H9 (cell line): ENCODE data around the gene TBC1D3L. TPM values are rescaled to one million over a fixed set of nuclear protein-coding genes. Genes with fewer than 3 reads are reported as not detected.
"Not testable (repeated sequence)": the region's sequence is repeated elsewhere in the genome, so short reads cannot be mapped to it uniquely, and the experiment has no call there.

Experiments
- DNase-seq: peaks from one replicate; pipeline ENCODE4 v3.0.0-alpha.2; 2017
- H2AFZ ChIP-seq: one replicate; pipeline ENCODE4 v1.6.1; 2013; ENCODE audit warnings: mild to moderate bottlenecking, low read length, control low read depth, moderate library complexity
- H2AK5ac ChIP-seq: 2 replicates; pipeline ENCODE4 v1.6.1; 2013; ENCODE audit warnings: low read length, control low read depth, mixed read lengths; ENCODE audit not compliant: insufficient read length
- H2BK120ac ChIP-seq: one replicate; pipeline ENCODE4 v1.6.1; 2013; ENCODE audit warnings: low read depth, mild to moderate bottlenecking, low read length, control low read depth, inconsistent platforms; ENCODE audit not compliant: poor library complexity, severe bottlenecking
- H2BK12ac ChIP-seq: 2 replicates; pipeline ENCODE4 v1.6.1; 2013; ENCODE audit warnings: low read length, control low read depth, mixed read lengths, low read depth; ENCODE audit not compliant: insufficient read length
- H2BK15ac ChIP-seq: 2 replicates; pipeline ENCODE4 v1.6.1; 2013; ENCODE audit warnings: low read depth, low read length, control low read depth
- H2BK20ac ChIP-seq: one replicate; pipeline ENCODE4 v1.6.1; 2013; ENCODE audit warnings: low read depth, mild to moderate bottlenecking, low read length, control low read depth, inconsistent platforms; ENCODE audit not compliant: poor library complexity, severe bottlenecking
- H2BK5ac ChIP-seq: 2 replicates; pipeline ENCODE4 v1.6.1; 2013; ENCODE audit warnings: low read length, control low read depth, mixed read lengths; ENCODE audit not compliant: insufficient read length
- H3K14ac ChIP-seq: 2 replicates; pipeline ENCODE4 v1.6.1; 2013; ENCODE audit warnings: low read length, control low read depth; ENCODE audit not compliant: insufficient read depth
- H3K18ac ChIP-seq: 2 replicates; pipeline ENCODE4 v1.6.1; 2013; ENCODE audit warnings: low read depth, mild to moderate bottlenecking, mixed read lengths, low read length, control low read depth; ENCODE audit not compliant: insufficient read length
- H3K23ac ChIP-seq: 2 replicates; pipeline ENCODE4 v1.6.1; 2013; ENCODE audit warnings: low read length, control low read depth, mixed read lengths, low read depth; ENCODE audit not compliant: insufficient read length
- H3K23me2 ChIP-seq: 2 replicates; pipeline ENCODE4 v1.6.1; 2013; ENCODE audit warnings: low read depth, mild to moderate bottlenecking, mixed read lengths, low read length, control low read depth; ENCODE audit not compliant: insufficient read length, poor library complexity, severe bottlenecking
- H3K27ac ChIP-seq: 2 replicates; pipeline ENCODE4 v1.5.1; 2013; ENCODE audit warnings: low read length, control low read depth, mixed read lengths, low read depth; ENCODE audit not compliant: insufficient read length
- H3K27me3 ChIP-seq: 2 replicates; pipeline ENCODE4 v1.6.1; 2013; ENCODE audit warnings: low read length, control low read depth, inconsistent platforms; ENCODE audit not compliant: insufficient read depth
- H3K4ac ChIP-seq: 2 replicates; pipeline ENCODE4 v1.6.1; 2013; ENCODE audit warnings: low read depth, mild to moderate bottlenecking, control low read depth, inconsistent platforms, low read length, moderate library complexity
- H3K4me1 ChIP-seq: 2 replicates; pipeline ENCODE4 v1.6.1; 2013; ENCODE audit warnings: low read length, control low read depth, inconsistent platforms; ENCODE audit not compliant: insufficient read depth
- H3K4me2 ChIP-seq: 2 replicates; pipeline ENCODE4 v1.6.1; 2013; ENCODE audit warnings: low read length, control low read depth, mixed read lengths; ENCODE audit not compliant: insufficient read length, insufficient read depth
- H3K56ac ChIP-seq: 2 replicates; pipeline ENCODE4 v1.6.1; 2013; ENCODE audit warnings: low read depth, mild to moderate bottlenecking, mixed read lengths, low read length, control low read depth; ENCODE audit not compliant: insufficient read length
- H3K79me1 ChIP-seq: 2 replicates; pipeline ENCODE4 v1.6.1; 2013; ENCODE audit warnings: low read depth, mild to moderate bottlenecking, moderate library complexity, low read length, control low read depth, inconsistent platforms; ENCODE audit not compliant: insufficient read depth, poor library complexity, severe bottlenecking
- H3K79me2 ChIP-seq: 2 replicates; pipeline ENCODE4 v1.6.1; 2013; ENCODE audit warnings: low read length, control low read depth, inconsistent platforms; ENCODE audit not compliant: insufficient read depth
- H3K9ac ChIP-seq: 2 replicates; pipeline ENCODE4 v1.6.1; 2013; ENCODE audit warnings: low read length, control low read depth, mixed read lengths; ENCODE audit not compliant: insufficient read length; ENCODE audit errors: extremely low read depth
- H3K9me3 ChIP-seq: one replicate; pipeline ENCODE4 v1.6.1; 2013; ENCODE audit warnings: low read depth, low read length, inconsistent platforms; ENCODE audit not compliant: control insufficient read depth
- H3T11ph ChIP-seq: one replicate; pipeline ENCODE4 v1.6.1; 2013; ENCODE audit warnings: mild to moderate bottlenecking, low read length, control low read depth, inconsistent platforms
- H4K20me1 ChIP-seq: one replicate; pipeline ENCODE4 v1.6.1; 2013; ENCODE audit not compliant: control insufficient read depth, insufficient read length, insufficient read depth
- H4K5ac ChIP-seq: 2 replicates; pipeline ENCODE4 v1.6.1; 2013; ENCODE audit warnings: low read depth, mild to moderate bottlenecking, mixed read lengths, low read length, control low read depth; ENCODE audit not compliant: insufficient read length
- H4K8ac ChIP-seq: replicated peaks from 2 replicates; pipeline ENCODE4 v1.6.1; 2013; ENCODE audit warnings: low read length, control low read depth, mixed read lengths, low read depth; ENCODE audit not compliant: insufficient read length
- H4K91ac ChIP-seq: 2 replicates; pipeline ENCODE4 v1.6.1; 2013; ENCODE audit warnings: low read depth, mild to moderate bottlenecking, moderate library complexity, mixed read lengths, low read length, control low read depth; ENCODE audit not compliant: insufficient read length
- H3K27ac Mint-ChIP-seq, 3 experiments: 2 replicates in 2 of 3; 3 replicates in 1 of 3; pipeline ENCODE4 v1.8.0; 2020 to 2021; ENCODE audit warnings: mixed read lengths in 3 of 3, mild to moderate bottlenecking in 1 of 3, moderate library complexity in 1 of 3
- H3K27me3 Mint-ChIP-seq: 2 replicates; pipeline ENCODE4 v1.8.0; 2021; ENCODE audit warnings: low read depth, mild to moderate bottlenecking, moderate library complexity, mixed read lengths
- H3K36me3 Mint-ChIP-seq, 3 experiments: 2 replicates in 2 of 3; 3 replicates in 1 of 3; pipeline ENCODE4 v1.8.0; 2020 to 2021; ENCODE audit warnings: low read depth in 3 of 3, mixed read lengths in 3 of 3; ENCODE audit not compliant: insufficient read depth in 1 of 3
- H3K4me1 Mint-ChIP-seq, 2 experiments: 2 replicates each; pipeline ENCODE4 v1.8.0; 2020; ENCODE audit warnings: mixed read lengths in 2 of 2
- H3K4me3 Mint-ChIP-seq, 2 experiments: 2 replicates in 1 of 2; 3 replicates in 1 of 2; pipeline ENCODE4 v1.8.0; 2020 to 2021; ENCODE audit warnings: mild to moderate bottlenecking in 2 of 2, mixed read lengths in 2 of 2, moderate library complexity in 1 of 2
- H3K9me3 Mint-ChIP-seq, 2 experiments: 2 replicates in 1 of 2; 3 replicates in 1 of 2; pipeline ENCODE4 v1.8.0; 2020; ENCODE audit warnings: mild to moderate bottlenecking in 2 of 2, mixed read lengths in 2 of 2, moderate library complexity in 1 of 2
- WGBS: extraction: QIAGEN DNeasy Blood & Tissue Kit; methylation state at CpG from one replicate; pipeline ENCODE4 v1.1.7; 2013; ENCODE audit warnings: missing lambda C conversion rate, low lambda C conversion rate, mixed read lengths; ENCODE audit not compliant: insufficient read length; ENCODE audit errors: extremely low coverage; 5-methylcytosine and 5-hydroxymethylcytosine counted together
- long read RNA-seq: library from polyadenylated mRNA; unstranded; transcript quantifications from one replicate; pipeline ENCODE4 v2.0.0, GENCODE V29; 2020
- total RNA-seq: library from RNA; stranded (reverse); gene quantifications from 2 replicates; pipeline ENCODE4 v1.2.1, GENCODE V29; 2021

Gene TBC1D3L
- total RNA-seq = 16.4 and 17.0 TPM in 2 replicates
- long read RNA-seq, partial matches to known transcripts = 10 of 12 reads
- long read RNA-seq, other reads (novel, unspliced or antisense) = 2 of 12 reads

DNA sequence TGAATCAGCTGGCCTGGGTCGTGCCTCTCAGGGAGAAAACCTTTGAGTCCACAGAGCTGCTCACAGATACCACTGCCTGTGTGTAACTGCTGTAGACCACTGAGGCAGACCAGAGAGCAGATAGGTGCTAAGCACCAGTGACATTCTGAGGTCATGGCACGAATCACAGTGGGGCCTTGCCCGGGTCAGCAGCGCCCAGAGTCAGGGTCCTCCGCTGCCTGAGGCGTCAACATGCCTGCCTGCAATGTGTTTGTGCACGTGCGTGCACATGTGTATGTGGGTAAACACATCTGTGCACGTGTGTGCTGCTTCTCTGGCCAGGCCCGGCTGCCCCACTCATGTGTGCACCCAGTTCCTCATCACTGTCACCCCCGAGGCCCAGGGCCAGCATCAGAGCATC is at the start of gene TBC1D3L:
TBC1D3L (minus strand) TSS at position 101 of the 400 bp plus-strand sequence. CDS start 1,540 bp downstream, outside the sequence.
- H3K4ac ChIP-seq, H4K91ac ChIP-seq, H2BK12ac ChIP-seq, H2AK5ac ChIP-seq, H4K5ac ChIP-seq, H3K4me3 Mint-ChIP-seq, H4K20me1 ChIP-seq, H3K27me3 ChIP-seq, H3K27ac ChIP-seq, H3K9me3 ChIP-seq, H3T11ph ChIP-seq, H3K14ac ChIP-seq, H2BK120ac ChIP-seq, DNase-seq, H2BK20ac ChIP-seq, H3K18ac ChIP-seq, H3K79me1 ChIP-seq, H3K23me2 ChIP-seq, H3K4me1 ChIP-seq, H3K36me3 Mint-ChIP-seq, H2BK5ac ChIP-seq, H3K9me3 Mint-ChIP-seq, H3K56ac ChIP-seq, H3K27ac Mint-ChIP-seq, H2AFZ ChIP-seq, H3K9ac ChIP-seq, H3K79me2 ChIP-seq, H3K23ac ChIP-seq, H3K27me3 Mint-ChIP-seq, H3K4me2 ChIP-seq, H2BK15ac ChIP-seq, H4K8ac ChIP-seq, H3K4me1 Mint-ChIP-seq: not testable (repeated sequence)
- WGBS = no CpG with 5 or more reads among the region's 11 CpGs

DNA sequence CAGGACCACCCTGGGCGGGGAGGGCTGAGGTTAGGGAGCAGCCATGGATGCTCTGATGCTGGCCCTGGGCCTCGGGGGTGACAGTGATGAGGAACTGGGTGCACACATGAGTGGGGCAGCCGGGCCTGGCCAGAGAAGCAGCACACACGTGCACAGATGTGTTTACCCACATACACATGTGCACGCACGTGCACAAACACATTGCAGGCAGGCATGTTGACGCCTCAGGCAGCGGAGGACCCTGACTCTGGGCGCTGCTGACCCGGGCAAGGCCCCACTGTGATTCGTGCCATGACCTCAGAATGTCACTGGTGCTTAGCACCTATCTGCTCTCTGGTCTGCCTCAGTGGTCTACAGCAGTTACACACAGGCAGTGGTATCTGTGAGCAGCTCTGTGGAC is 14.8 kb upstream of the TBC1D3L start, which contains the start of gene TBC1D3D:
TBC1D3D (plus strand) TSS at position 301 of the 400 bp plus-strand sequence. CDS start 1,585 bp downstream, outside the sequence.
- H3K56ac ChIP-seq, H3K9me3 ChIP-seq, H3K79me1 ChIP-seq, H3K79me2 ChIP-seq, H3K4ac ChIP-seq, H2BK20ac ChIP-seq, H3T11ph ChIP-seq, H4K91ac ChIP-seq, H3K4me2 ChIP-seq, H2BK12ac ChIP-seq, H4K5ac ChIP-seq, H2AK5ac ChIP-seq, H3K4me1 ChIP-seq, H3K27ac Mint-ChIP-seq, H2BK5ac ChIP-seq, H3K9ac ChIP-seq, H2BK120ac ChIP-seq, H3K27me3 Mint-ChIP-seq, H3K36me3 Mint-ChIP-seq, H3K4me3 Mint-ChIP-seq, H3K18ac ChIP-seq, H3K14ac ChIP-seq, H3K23ac ChIP-seq, H4K20me1 ChIP-seq, H2BK15ac ChIP-seq, H4K8ac ChIP-seq, H3K4me1 Mint-ChIP-seq, H3K27ac ChIP-seq, H3K27me3 ChIP-seq, H3K23me2 ChIP-seq, DNase-seq, H2AFZ ChIP-seq, H3K9me3 Mint-ChIP-seq: not testable (repeated sequence)
- no CpG with 5 or more reads among the region's 11 CpGs for WGBS
